SIG-M5 (cell line): ENCODE results near the gene TFAP2D.

Experiments used
- DNase-seq: peaks from one replicate; lab custom pipeline; 2025; lab: John Stamatoyannopoulos, UW

The TFAP2D gene

DNA sequence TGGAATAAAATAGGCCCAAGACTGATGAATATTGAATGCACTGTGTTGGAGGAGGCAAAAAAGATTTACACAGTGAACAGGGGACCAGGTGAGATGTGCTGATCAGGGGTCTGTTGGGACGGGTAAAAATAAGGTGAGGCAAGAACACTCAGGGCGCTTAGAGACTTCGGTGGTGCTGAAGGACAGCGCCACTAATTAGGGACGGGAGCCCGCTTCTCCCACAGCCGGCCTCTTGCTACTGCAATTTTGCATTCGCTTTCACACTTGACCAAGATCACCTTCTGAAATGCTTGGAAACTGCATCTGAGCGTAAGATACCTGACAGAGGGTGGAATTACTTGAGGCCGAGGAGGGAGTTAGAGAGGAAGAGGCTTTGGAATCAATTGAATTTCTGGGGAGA, 7.3 kb downstream of the TFAP2D start:
- no peak for DNase-seq

DNA sequence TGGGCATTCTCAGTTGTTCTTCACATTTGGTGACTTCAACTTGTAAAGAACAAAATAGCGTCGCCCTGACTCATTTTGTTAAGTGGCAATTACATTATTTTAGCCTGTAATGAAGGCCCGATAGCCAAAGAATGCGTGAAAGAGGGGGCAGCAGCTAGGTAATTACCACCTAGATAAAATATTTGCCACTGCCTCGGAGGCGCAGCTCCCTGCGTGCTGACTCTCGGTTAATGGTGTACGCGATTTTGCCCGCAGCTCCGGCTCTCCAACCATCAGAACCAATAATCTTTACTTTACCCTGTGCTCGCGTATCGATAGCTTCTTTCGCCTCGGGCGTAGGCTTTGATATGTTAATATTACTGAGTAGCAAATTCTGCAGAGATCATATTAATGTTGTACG, 8.7 kb downstream of the TFAP2D start:
- DNase-seq, result no peak

DNA sequence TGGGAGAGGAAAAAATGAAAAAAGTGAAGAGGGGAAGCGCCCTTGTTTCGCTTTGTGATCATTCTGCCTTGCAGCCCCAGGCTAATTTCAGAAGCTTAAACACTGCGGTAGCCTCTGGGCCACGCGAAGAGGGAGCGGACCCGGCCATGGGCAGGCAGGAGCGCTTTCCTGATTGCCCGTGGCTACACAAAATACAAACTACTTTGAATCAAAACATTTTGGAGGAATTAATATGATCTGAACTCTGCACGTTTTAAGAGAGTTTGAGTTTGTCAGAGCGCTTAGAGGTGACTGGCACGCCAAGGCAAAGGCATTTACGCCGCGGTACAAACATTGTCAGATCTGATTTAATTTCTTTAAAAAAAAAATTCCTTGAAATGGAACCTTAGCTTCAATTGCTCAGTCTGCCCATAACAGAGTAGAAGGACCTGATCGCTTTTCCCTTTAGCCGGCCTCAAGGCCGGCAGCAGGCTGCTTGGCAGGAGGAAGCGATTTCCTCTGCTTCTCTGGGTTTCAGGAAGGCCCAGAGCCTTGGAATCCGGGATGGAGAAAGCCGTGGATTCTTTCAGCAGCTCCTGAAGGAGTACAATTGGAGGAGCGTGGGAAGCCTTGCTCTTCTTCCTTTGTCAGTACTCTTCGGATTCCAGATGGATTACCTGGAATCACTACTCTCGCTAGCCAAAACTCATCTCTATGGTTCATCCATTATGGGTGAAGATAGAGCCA, 9.7 kb downstream of the TFAP2D start:
- no peak for DNase-seq

DNA sequence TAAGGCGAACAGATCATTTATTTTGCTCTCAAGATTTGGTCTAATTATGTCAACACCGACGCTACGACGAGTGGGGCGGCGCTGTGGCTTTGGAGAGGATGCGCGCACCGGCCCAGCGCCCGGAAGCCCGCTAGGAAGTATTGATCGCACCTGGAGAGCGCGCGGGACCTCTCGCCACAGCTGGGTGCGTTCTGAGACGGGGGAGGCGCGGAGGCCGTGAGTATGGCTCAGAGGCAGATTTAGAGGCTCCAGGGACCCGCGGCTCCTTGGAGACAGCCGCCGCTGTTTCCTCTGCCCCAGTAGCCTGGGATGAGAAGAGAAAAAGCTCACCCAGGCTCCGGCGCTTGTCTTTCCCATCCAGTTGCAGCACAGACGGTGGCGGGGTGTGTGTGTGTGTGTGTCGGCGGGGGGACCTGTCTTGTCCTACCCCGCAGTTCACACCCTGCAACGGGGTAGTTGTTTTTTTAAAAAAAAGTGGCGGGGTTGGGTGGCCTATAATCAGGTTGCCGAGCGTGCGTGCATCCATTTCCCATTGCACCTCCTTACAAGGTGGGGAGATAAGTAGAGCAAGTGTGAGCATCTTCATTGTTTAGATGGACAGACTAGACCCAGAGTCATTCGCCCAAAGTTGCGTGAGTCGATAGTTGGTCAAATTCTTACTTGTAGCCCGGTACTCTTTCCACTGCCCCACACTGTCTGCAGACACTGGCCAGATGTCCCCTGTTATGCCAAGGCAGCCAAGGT, 11.2 kb downstream of the TFAP2D start:
- no peak for DNase-seq

DNA sequence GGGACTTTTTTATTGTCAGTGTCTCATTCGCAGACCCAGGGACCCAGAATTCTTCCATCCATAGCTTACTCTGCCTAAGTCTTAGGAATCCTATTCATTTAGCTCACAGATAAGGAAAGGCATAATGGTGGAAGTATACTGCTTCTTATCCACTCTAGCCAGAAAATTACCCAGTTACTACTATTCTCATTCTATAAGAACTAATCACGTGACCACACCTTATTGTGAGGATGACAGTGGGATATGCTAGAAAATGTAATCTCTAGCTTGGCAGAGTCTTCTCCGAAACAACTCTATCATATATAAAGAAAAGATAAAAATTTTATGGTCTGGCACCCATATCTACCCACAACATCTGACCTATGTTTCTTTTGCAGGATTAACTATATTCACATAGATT, 21.2 kb downstream of the TFAP2D start:
- no peak for DNase-seq

DNA sequence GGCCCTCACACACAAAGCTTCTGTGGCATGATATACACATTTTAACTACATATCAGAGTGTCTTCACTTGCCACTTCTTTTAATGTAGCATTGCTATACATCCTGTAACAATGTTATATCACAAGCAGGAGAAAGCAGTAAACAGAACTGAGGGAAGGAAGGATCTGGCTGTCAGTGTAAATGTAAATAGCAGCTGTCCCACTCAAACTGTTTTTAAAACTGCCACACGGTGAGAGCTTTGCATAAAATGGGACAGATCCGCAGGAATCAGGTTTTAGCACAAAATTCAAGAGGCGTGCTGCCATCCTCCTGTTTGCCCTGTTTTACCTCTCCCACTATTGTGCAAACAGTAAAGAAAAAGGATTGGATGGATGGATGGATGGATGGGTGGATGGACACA, 28.8 kb downstream of the TFAP2D start:
- DNase-seq, result no peak

DNA sequence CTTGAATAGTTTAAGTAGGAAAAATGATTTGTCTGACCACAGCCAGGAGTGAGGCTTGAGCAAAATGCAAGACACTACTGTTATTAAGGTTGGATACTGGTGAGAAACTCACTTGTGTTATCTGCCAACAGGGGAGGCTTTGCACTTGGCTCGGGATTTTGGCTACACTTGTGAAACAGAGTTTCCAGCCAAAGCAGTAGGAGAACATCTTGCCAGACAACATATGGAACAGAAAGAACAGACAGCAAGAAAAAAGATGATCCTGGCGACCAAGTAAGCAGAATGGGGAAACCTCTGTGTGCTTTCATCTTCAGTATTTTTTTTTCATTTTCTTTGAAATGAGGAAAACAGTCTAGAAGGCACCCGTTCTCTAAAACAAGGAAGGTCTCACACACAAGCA, 31.6 kb downstream of the TFAP2D start:
- no peak for DNase-seq

DNA sequence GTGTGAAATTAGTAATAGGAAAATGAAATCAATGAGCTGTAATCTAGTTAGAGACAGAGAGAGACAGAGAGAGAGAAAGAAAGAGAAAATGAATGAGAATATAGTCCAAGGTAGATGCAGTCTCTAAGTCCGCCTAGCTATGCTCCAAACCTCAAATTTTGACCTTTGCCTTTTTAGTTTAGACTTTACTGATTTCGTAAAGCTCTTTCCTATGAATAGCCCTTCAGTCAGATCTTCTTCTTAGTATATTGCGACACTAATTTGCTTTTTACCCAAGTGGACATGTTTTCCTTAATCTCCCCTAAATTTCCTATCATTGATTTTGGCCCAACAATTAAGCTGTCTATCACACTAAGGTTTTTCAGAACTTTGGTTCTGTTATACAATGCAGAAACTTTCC, 49.5 kb downstream of the TFAP2D start:
- no peak for DNase-seq

DNA sequence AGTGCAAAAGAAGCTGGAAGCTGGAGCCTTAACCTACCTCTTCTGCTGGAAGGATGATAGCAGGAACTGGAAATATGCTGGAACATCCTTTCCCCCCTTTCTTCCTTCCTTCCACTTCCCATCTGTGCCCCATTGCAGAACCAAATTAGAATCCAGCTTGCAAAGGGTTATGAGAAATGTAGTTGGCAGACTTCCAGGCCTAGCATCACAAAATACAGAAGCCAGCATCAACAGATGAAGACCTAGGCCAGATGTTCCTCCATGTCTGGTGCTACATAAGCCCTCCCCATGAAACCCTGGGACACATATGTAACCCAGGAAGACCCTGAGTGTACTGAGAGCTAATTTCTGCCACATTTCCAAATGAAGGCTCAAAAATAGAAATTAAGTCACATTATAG, 65.4 kb downstream of the TFAP2D start:
- DNase-seq, result no peak

DNA sequence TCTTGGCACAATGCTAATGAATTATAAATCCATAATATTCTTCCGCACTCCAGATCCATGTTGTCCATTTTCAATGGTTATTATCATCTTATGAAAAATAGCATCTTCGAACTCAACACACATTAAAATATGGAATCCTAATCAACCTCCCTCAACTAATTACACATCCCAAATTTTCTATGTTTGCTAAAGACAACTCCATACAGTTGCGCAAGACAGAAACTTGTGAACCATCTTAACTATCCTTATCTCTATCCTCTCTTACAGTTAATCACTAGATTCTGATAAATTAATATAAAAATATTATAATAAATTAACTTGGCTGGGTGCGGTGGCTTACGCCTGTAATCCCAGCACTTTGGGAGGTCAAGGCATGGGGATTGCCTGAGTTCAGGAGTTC, 67.1 kb downstream of the TFAP2D start:
- DNase-seq, result no peak

DNA sequence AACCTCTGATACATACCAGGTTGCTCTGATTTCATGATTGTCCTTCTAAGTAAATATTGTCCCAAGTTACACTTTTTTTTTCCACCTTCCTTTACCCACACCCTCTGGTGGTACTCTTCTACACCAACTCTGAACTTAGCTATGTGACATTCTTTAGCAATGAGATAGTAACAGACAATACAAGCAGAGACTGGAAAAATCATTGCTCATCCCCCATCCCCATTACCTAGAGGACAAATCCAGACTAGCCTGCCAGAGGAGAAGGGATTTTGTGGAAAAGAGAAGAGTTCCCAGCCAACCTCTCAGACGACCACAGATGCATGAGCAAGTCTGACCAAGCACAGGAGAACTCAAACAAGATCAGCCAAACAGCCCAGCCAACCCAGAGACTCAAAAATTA, 72.6 kb downstream of the TFAP2D start:
- DNase-seq, result no peak

DNA sequence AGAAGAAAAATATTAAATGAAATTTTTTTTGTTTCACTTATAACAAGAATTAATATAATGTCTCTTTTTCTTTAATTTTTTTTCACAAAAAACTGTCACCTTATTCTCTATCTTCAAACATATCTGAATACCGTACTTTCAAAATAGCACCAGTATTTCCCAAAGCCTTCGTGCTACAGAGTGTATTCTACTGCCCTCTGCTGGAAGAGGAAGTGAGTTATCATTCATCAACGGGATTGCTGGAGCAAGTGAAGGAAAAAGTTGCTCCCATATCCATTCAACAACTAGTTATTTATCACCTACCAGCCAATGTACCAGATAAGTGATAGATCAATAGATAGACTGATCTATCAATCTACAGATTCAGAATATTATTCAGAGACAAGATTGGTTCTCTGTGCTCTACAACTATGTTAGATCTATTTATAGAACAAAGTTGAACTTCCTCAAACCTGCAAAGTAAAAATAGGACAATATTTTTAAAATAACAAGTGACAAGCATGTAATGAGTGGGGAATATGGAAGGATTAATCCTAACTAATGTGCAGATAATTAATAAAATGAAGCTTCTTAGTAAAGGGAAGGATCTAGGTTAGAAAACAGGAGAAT, 78.7 kb downstream of the TFAP2D start:
- DNase-seq, result no peak

DNA sequence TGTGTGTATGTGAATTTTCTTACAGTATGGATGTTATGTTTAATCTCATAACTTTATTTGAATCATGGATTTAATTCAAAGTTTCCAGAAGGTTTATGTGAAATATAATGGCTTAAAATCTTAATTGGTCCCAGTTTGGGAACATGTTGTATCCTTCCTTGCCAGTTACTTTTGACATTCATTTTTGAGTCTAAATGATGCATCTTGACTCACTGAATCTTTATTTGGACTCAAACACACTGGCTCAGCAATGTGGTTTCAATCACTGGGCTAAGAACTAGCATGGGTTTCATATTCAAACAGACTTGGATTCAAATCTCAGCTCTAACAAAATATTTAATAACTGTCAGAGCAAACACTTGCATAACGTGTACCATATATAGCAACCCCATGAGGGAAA, 79.4 kb downstream of the TFAP2D start:
- DNase-seq, result no peak

DNA sequence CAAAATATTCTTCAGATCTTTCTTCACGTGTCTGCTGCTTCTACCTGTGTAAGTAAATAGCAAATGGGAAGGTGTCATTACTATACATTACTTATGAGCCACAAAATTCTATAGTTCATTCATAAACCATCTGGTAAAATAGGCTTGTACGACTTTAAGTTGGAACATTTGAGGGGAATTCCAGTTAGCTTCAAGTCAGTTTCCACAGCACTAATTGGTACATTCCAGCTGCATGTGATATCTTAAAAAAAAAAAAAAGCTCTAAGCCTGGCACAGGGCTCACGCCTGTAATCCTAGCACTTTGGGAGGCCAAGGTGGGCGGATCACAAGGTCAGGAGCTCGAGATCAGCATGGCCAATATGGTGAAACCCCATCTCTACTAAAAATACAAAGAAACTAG, 82.2 kb downstream of the TFAP2D start:
- DNase-seq, result no peak

DNA sequence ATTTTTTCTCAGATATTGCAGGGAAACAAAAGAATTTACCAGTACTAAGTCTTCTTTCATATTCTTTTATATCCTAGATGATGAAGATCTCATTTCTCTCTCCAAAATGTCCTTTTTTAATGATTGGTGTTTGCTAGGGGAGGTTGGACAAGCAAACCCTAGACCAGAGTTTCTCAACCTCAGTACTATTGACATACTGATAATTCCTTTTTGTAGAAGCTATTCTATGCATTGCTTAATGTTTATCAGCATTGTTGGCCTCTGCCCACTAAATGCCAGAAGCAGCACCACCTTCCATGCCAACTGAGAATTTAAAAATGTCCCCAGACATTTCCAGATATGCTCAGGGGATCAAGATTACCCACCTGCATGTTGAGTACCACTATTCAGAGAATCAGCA, 91.0 kb downstream of the TFAP2D start:
- no peak for DNase-seq

DNA sequence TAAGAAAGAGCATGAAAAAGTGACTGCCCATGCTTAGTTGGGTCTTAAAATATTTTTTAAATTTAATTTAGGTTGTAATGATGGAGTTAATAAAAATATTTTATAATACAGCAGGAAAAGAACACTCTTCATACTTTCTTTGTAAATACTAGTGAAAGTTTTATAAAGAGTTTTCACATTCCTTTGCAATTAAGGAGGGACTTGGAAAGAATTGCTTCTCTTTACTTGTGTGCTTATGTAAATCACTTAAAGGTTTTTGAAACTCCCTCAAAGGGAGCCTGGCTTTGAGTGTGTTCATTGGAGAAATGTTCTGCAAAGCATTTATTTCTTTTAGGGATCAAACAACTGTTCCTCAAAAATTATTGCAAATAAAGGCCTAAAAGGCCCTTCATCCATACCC, 93.7 kb downstream of the TFAP2D start:
- DNase-seq, result no peak

DNA sequence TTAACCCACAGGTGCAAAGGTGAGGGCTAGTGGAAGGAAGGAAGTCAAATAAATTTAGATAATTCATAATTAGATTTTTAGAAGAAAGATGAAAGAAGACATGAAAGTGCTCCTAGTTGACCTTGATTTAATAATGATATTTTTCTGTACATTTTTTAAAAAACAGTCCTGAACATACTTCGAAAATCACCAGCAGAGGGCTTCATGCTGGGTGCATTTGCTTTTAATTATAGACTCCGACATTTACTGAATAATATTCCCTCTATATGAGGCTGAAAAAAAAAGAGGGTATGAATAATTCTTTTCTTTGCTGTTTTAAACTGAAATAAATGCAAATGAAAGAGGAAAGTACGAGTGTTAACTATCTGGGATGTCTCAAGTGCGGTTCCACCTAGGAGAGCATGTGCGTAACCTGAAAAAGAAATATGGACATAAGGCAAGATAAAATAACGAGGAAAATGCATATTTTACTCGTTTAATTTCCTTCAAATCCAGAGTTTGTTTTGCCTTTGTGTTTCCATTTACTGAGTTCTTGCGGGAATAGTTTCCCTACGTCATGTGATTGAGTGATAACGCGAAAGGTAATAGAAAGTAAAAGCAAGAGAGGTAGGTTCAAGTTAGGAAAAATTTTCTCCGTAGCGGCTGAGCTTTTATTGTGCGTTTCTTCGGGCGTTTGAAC, 102.2 kb downstream of the TFAP2D start:
- no peak for DNase-seq

DNA sequence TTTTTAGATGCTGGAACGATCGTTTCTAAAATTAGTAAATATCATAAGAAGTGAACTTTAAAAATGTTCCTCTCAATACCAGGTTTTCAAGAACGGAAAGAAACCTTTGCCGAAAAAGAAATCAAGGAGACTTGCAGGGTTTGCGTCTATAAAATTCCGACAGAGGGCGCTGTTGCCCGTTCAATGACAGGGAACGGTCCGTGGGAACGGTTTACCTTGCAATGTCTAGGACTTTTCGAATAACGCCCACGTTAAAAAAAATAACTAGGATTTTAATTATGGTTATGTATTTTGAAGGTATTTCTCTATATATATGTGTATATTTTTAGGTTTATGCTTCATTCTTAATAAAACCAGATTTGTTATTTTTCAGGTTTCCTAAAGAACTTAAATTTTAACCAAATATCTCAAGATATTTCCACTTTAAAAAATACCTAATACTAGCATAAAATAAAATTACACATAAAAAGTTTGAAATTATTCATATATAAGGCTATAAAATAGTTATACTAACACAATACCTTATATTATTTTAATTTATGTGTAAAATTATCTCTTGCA, 102.9 kb downstream of the TFAP2D start:
- no peak for DNase-seq

DNA sequence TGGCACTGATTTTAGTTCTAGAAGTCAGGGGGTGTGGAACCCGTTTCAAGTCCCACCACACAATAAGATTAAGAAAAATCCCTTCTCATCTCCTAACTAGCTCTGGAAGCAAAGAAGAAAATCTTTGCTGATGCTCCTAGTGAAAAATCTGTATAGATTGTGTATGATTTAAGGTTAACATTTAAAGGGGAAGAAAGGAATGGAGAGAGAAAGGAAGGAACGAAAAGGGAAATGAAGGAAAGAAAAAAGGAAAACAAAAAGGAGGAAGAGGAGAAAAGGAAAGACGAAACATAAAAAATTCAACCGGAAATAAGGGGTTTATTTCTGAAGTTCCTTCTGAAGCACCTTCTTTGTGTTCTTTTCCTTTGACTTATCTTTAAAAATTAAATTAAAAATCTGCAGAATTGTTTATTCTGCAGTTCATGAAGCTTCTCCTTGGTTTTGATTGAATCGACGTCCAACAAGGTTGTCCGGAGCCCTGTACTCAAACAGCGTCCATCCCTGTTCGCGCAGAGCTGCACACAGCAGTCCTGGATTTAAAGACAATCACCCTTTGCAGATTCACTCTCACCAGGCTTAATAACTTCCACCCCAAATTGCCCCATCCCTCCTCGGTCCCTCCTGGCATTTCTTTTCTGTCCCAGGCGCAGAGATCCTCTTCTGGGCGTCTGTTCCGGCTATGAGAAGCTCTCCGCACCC, 103.8 kb downstream of the TFAP2D start:
- DNase-seq, result no peak

DNA sequence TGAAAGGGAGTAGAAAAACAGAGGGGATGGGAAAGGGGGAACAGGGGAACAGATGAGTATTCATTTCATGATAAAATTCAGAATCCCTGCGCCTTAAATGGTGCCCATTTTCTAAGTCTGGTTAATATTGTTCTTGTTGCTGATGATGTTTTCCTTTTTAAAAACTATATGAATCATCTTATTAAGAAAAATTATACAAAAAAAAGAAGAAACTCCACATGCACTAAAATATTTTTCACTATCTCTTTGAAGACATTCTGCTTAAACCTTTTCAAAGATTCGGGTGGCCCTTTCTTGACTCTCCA, 104.3 kb downstream of the TFAP2D start:
- DNase-seq, result no peak

DNA sequence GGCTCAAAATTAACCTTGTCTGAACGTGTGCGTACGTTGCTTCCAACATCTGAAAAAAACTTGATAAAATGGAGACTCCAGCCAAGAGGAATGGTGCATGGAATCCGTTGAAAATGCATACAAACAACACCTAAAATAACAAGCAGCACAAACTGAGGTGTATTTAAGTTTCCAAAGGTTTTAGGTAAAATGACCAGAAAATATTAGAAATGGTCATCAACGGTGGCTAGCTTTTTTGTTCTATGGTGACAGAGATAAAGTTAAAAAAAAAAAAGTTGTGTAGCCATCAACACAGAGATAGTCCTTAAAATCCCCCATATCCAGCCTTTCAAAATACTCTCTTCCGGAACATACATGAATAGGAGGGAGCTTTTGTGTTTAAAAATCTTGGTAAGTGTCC, 104.7 kb downstream of the TFAP2D start:
- DNase-seq, result no peak

DNA sequence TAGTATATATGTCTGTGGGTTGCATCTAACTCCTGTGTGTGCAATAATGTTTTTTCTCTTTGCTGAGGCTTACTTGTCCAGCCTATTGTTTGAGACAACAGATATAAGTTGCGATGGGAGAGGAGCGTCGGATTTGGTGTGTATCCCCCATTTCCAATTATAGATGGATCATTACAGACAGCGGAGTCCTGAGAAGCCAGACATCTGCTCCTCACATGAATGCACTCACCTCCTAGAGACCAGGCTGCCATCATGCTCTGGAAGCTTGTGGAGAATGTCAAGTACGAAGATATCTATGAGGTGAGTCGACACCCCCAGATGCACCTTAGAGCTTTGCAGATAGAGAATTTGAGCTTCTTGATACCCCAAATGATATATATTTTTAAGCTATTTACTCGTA, 105.3 kb downstream of the TFAP2D start, which contains the start of gene TFAP2B:
TSS of gene TFAP2B (plus strand) at position 199 of the 400 bp plus-strand sequence. CDS start at position 220, 21 bp downstream.
- no peak for DNase-seq
